Measurements from ENCODE around the gene SYNM.
"Not testable (repeated sequence)": the region's sequence is repeated elsewhere in the genome, so short reads cannot be mapped to it uniquely, and the experiment has no call there.

Gene SYNM

GRCh38 chr15:99073008-99073717, 31.7 kb upstream of the SYNM start:
- no peak for DNase-seq (ENCODE audit: low spot score)
- TF ChIP-seq CTCF (IDR thresholded peaks at IDR 0.05; ENCODE audit: extremely low read depth, insufficient read depth, missing control alignments): no peak
- in situ Hi-C loops (cut with MboI; ENCODE audit: low pct_unique_long_range_greater_than_20kb, low sequenced_read_pairs, unreplicated experiment): loop anchor here (25.0 kb wide), 1 partner anchor 561 kb away; no protein-coding TSS in a partner anchor

GRCh38 chr15:99074446-99074845, 30.4 kb upstream of the SYNM start:
- no peak for TF ChIP-seq CTCF (IDR thresholded peaks at IDR 0.05; ENCODE audit: extremely low read depth, insufficient read depth, missing control alignments)
- no peak for DNase-seq (ENCODE audit: low spot score)
- in situ Hi-C loops (cut with MboI; ENCODE audit: low pct_unique_long_range_greater_than_20kb, low sequenced_read_pairs, unreplicated experiment): loop anchor here (25.0 kb wide), 1 partner anchor 562 kb away; no protein-coding TSS in a partner anchor

- DNase-seq (ENCODE audit: low spot score); in situ Hi-C loops (cut with MboI; ENCODE audit: low pct_unique_long_range_greater_than_20kb, low sequenced_read_pairs, unreplicated experiment): not testable (repeated sequence)
Observed at GRCh38 chr15:99075059-99075652, 29.7 kb upstream of the SYNM start.

GRCh38 chr15:99076109-99076508, 28.8 kb upstream of the SYNM start:
- TF ChIP-seq CTCF (IDR thresholded peaks at IDR 0.05; ENCODE audit: extremely low read depth, insufficient read depth, missing control alignments): no peak
- no peak for DNase-seq (ENCODE audit: low spot score)
- in situ Hi-C loops (cut with MboI; ENCODE audit: low pct_unique_long_range_greater_than_20kb, low sequenced_read_pairs, unreplicated experiment): no loop called here

- in situ Hi-C loops (cut with MboI; ENCODE audit: low pct_unique_long_range_greater_than_20kb, low sequenced_read_pairs, unreplicated experiment): no loop called here
- TF ChIP-seq CTCF (IDR thresholded peaks at IDR 0.05; ENCODE audit: extremely low read depth, insufficient read depth, missing control alignments): peak; percentile 84
- DNase-seq (ENCODE audit: low spot score): peak; percentile 63
Observed at GRCh38 chr15:99076555-99077308, 28.1 kb upstream of the SYNM start.

- TF ChIP-seq CTCF (IDR thresholded peaks at IDR 0.05; ENCODE audit: extremely low read depth, insufficient read depth, missing control alignments): no peak
- in situ Hi-C loops (cut with MboI; ENCODE audit: low pct_unique_long_range_greater_than_20kb, low sequenced_read_pairs, unreplicated experiment): loop anchor here (10.0 kb wide), 1 partner anchor 298 kb away; no protein-coding TSS in a partner anchor
- DNase-seq (ENCODE audit: low spot score): no peak
Observed at GRCh38 chr15:99082798-99083197, 22.1 kb upstream of the SYNM start.

Measured in GM13977 (cell line).